NCI-H2227 (cell line): ENCODE data around the gene CD70.
"Not testable (repeated sequence)": the region's sequence is repeated elsewhere in the genome, so short reads cannot be mapped to it uniquely, and the experiment has no call there.

Experiments
- DNase-seq: peaks from one replicate; lab custom pipeline; 2025; ENCODE audit not compliant: unreplicated experiment; lab: John Stamatoyannopoulos, UW

The CD70 gene

DNA sequence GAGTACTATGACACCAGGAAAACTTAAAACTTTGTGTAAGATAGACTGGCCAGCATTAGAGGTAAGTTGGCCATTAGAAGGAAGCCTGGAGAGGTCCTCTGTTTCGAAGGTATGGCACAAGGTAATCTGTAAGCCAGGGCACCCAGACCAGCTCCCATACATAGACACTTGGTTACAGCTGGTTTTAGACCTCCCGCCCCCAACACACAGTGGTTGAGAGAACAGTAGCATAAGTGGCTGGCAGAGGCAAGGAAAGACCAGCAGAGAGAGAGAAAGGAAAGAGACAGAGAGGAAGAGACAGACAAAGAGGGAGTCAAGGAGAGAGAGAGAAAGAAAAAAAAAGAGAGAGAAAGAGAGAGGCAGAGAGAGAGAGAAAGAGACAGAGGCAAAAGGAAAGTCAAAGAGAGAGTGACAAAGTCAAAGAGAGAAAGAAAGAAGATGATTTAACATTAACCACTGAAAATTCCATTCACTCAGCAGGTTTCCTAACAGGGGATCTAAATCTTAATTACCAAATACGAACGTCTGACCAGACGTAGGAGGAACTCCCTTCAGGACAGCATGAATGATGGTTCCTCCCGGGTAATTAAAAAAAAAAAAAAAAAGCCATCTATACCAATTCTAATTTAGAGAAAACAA, 7.4 kb upstream of the CD70 start:
- DNase-seq = not testable (repeated sequence)

GRCh38 chr19:6597471-6598253, 6.7 kb upstream of the CD70 start:
- DNase-seq = not testable (repeated sequence)

- no peak for DNase-seq
Observed at GRCh38 chr19:6596621-6597020, 5.7 kb upstream of the CD70 start.

DNA sequence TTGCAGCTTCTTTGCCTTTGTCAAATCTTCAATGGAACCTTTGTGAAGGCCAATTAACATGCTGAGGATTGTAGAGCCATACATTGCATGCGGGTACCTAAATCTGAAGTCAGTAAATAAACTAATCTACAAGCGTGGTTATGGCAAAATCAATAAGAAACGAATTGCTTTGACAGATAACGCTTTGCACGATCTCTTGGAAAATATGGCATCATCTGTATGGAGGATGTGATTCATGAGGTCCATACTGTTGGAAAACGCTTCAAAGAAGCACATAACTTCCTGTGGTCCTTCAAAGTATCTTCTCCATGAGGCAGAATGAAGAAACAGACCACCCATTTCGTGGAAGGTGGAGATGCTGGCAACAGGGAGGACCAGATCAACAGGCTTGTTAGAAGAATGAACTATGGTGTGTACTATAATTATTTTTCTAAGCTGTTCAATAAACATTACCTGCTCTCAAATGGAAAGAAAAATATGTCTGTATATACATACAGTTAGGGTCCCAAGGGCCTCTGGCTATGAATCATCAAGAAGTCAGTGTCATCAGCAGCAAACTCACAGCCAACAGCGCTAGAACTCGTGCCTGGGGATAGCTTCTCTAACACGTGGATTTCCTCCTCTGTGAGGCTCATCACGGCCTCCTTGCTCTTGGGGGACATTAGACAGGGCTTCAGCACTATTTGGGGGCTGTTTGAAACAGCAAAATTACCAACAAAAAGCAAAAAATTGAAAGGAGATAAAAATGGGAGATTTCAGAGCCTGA, 2.9 kb upstream of the CD70 start:
- no peak for DNase-seq

DNA sequence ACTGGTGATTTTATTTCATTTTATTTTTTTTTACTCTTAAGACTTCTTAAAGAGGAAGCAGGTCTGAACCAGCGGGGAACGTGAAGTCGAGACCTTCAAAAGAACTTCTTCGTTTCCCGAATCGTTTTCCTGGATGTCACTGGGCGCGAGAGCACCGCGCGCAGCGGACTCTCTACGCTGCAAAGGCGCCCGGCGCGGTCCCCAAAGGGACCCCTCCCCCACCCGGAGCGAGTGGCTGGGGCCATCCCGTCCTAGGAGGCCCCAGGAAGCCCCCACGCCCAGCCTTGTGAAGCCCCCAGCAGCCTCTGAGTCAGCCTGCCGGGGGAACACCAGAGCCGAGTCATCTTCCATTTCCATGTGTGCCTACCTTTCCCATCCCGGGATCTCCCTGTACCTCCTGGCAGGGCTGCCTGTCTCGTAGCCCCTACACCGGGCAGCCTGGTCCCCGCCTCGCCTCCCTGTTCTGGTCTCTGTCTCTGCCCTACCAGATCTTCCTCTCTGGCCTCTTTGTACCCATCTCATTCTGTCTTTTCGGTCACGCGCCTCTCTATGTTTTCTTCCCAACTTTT, 608 bp downstream of the CD70 start:
- no peak for DNase-seq

DNA sequence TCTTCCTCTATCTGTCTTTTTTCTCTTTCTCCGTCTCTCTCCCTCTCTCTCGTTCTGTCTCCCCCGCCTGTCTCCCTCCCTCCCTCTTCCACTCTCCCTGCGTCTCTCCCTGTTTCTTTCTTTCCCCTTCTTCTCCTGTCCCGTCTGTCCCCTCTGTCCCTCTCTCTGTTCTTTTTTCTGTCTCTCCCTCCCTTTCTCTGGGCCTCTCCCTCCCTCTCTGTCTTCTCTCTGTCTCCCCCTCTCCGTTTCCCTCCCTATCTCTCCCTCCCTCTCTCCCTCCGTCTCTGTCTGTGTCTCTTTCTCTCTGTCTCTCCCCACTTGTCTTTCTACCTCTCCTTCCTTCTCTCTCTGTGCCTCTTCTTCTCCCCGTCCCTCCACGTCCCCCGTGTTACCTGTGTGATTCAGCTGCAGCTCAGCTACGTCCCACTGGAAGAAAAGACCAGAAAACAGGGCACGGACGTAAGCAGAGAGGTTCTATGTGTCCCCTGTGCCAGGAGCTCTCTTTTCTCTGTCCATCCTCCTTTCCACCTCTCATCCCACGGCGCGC, 1.2 kb downstream of the CD70 start:
- no peak for DNase-seq

- DNase-seq = no peak
Observed at GRCh38 chr19:6588508-6589345, 2.2 kb downstream of the CD70 start.

DNA sequence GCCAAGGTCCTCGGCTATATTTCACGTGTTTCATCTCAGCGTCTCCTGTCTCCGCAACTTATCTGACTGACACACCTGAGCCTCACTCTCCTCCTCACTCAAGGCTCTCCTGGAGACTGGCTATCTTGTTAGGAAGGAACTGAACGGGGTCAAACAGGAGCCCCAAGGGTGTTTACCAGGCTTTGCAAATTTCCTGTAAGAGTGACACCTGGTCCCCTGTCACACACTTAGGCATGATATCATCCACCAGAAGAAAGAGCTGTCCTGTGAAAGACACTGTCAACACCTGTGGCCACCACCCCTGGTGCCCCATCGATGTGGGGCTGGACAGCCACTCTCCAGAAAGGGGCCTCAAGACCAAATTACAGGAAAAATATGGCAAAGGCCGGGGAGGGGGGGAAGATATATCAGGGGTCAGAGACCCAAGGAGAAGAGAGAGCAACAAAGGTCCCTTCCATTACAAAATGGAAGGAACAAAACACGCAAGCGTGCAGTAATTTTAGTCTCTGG, 2.9 kb downstream of the CD70 start:
- DNase-seq = no peak

GRCh38 chr19:6587093-6587820, 3.7 kb downstream of the CD70 start:
- DNase-seq = no peak

- DNase-seq = no peak
Observed at GRCh38 chr19:6586726-6587092, 4.2 kb downstream of the CD70 start.

- DNase-seq = no peak
Observed at GRCh38 chr19:6586056-6586455, 4.9 kb downstream of the CD70 start.

GRCh38 chr19:6582515-6583484, 8.2 kb downstream of the CD70 start:
- not testable (repeated sequence) for DNase-seq

- DNase-seq = no peak
Observed at GRCh38 chr19:6580313-6580712, 10.6 kb downstream of the CD70 start.

GRCh38 chr19:6579450-6580178, 11.3 kb downstream of the CD70 start:
- DNase-seq = no peak

DNA sequence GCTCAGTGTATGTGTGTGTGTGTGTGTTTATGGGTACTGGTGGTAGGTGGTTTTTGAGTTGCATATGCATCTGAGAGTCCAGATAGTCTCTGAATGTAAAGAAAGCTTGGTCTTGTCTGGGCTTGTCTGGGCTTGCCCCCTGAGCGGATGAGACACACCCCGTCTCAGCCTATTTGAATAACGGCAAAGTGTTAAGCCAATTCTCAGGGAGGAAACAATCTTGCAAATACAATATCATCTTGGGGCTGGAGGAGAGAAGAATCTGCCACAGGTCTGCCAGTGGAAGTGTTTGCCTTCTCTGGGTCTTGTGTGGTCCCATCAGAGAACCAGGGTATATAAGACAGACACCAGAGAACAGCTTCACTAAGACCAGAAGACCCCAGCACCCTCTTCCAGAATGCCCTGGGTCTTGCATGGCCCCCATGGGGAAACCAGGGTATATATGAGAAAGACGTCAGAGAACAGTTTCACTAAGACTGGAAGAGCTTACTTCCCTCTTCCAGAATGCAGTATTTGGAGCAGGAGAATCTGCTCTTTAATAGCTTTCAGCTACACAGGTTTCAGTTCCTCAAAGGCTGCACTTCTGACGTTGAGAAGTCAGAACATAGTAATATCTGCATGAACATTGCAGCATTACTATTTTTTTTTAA, 13.3 kb downstream of the CD70 start:
- no peak for DNase-seq

GRCh38 chr19:6576869-6577475, 14.0 kb downstream of the CD70 start:
- no peak for DNase-seq

- no peak for DNase-seq
Observed at GRCh38 chr19:6573350-6573749, 17.6 kb downstream of the CD70 start.
